B cell (primary cell): Measurements from ENCODE around the gene CCDC18. TPM values are rescaled to one million over a fixed set of nuclear protein-coding genes. Genes with fewer than 3 reads are reported as not detected.

Experiments
- ATAC-seq: fragments of 200-7000 bp; cut with Tn5 transposase; one replicate; pipeline ENCODE4 v1.10.0; 2021; ENCODE audit warnings: low read depth, mild to moderate bottlenecking, moderate number of reproducible peaks, moderate library complexity
- CTCF ChIA-PET: fragments of 350-600 bp; sonication (Branson Sonifier 250); formaldehyde crosslinking; loops from one replicate; lab custom pipeline; 2021; ENCODE audit warnings: antibody characterized with exemption, inconsistent platforms; lab: Charles Lee
- POLR2A ChIA-PET: fragments of 350-600 bp; sonication (Branson Sonifier 250); formaldehyde crosslinking; loops from one replicate; lab custom pipeline; 2021; ENCODE audit warnings: antibody characterized with exemption; lab: Charles Lee
- DNase-seq: peaks from one replicate; pipeline ENCODE4 v3.0.0; 2013
- H2AFZ ChIP-seq: 2 replicates; pipeline ENCODE4 v1.6.1; 2012; ENCODE audit warnings: mild to moderate bottlenecking, low read depth, low read length; ENCODE audit not compliant: insufficient read depth, poor library complexity, severe bottlenecking
- H3K27ac ChIP-seq, 2 donors: 1 replicate in 1 of 2; 2 replicates in 1 of 2; pipeline ENCODE4 v1.5.1; 2012 to 2013; ENCODE audit warnings: low read length in 2 of 2, mild to moderate bottlenecking in 2 of 2, moderate library complexity in 1 of 2
- H3K27me3 ChIP-seq, 4 experiments: fragments of 200-600 bp in 1 of 4; sonication (generic) in 1 of 4; replicated peaks in 1 of 4; 1 replicate in 2 of 4; 2 replicates in 2 of 4; pipeline versions ENCODE4 v1.6.1 to v1.7.0; 2013 to 2016; ENCODE audit warnings: low read length in 3 of 4, mild to moderate bottlenecking in 2 of 4, mixed read lengths in 1 of 4, moderate library complexity in 1 of 4; ENCODE audit not compliant: insufficient read depth in 4 of 4, control insufficient read depth in 3 of 4; ENCODE audit errors: control extremely low read depth in 1 of 4
- H3K36me3 ChIP-seq, 2 experiments: replicated peaks in 1 of 2; 1 replicate in 1 of 2; 2 replicates in 1 of 2; pipeline versions ENCODE4 v1.6.1 to v1.7.1; 2013; ENCODE audit warnings: low read length in 1 of 2; ENCODE audit not compliant: insufficient read depth in 2 of 2, control insufficient read depth in 1 of 2; ENCODE audit errors: control extremely low read depth in 1 of 2, extremely low read depth in 1 of 2
- H3K4me1 ChIP-seq, 2 donors: fragments of 200-600 bp in 1 of 2; sonication (generic) in 1 of 2; 1 replicate in 1 of 2; 2 replicates in 1 of 2; pipeline versions ENCODE4 v1.5.1 to v1.6.1; 2013 to 2017; ENCODE audit warnings: low read length in 2 of 2; ENCODE audit not compliant: control insufficient read depth in 2 of 2, insufficient read depth in 2 of 2
- H3K4me2 ChIP-seq: replicated peaks from 2 replicates; pipeline ENCODE3; 2012; ENCODE audit warnings: mild to moderate bottlenecking, low read depth, low read length; ENCODE audit not compliant: poor library complexity, severe bottlenecking
- H3K4me3 ChIP-seq, 5 experiments: fragments of 200-600 bp in 1 of 5; sonication (generic) in 1 of 5; 1 replicate in 3 of 5; 2 replicates in 2 of 5; pipeline versions ENCODE4 v1.5.1 to v1.7.0; 2011 to 2016; ENCODE audit warnings: low read length in 4 of 5, mild to moderate bottlenecking in 4 of 5, low read depth in 2 of 5, control low read depth in 1 of 5, moderate library complexity in 1 of 5; ENCODE audit not compliant: insufficient read depth in 1 of 5; ENCODE audit errors: control extremely low read depth in 1 of 5, extremely low read depth in 1 of 5
- H3K79me2 ChIP-seq: fragments of 200-600 bp; sonication (generic); one replicate; pipeline ENCODE4 v1.6.0; 2016; ENCODE audit warnings: low read length; ENCODE audit not compliant: control insufficient read depth, insufficient read depth
- H3K9ac ChIP-seq: fragments of 200-600 bp; sonication (generic); 2 replicates; pipeline ENCODE4 v1.6.1; 2017; ENCODE audit warnings: mild to moderate bottlenecking, low read length, moderate library complexity
- H3K9me3 ChIP-seq, 3 donors: one replicate each; pipeline versions ENCODE4 v1.6.1 to v1.7.1; 2013; ENCODE audit warnings: low read length in 2 of 3; ENCODE audit not compliant: control insufficient read depth in 2 of 3, insufficient read depth in 1 of 3; ENCODE audit errors: control extremely low read depth in 1 of 3
- H4K20me1 ChIP-seq: 2 replicates; pipeline ENCODE4 v1.6.0; 2012; ENCODE audit warnings: mild to moderate bottlenecking, low read length; ENCODE audit not compliant: insufficient read depth, control insufficient read depth, poor library complexity, severe bottlenecking
- H3K27ac Mint-ChIP-seq: one replicate; pipeline ENCODE4 v1.8.0; 2021; ENCODE audit warnings: mixed read lengths
- H3K27me3 Mint-ChIP-seq: one replicate; pipeline ENCODE4 v1.8.0; 2021; ENCODE audit warnings: mixed read lengths
- H3K4me1 Mint-ChIP-seq: one replicate; pipeline ENCODE4 v1.8.0; 2021; ENCODE audit warnings: mixed read lengths
- H3K4me3 Mint-ChIP-seq: one replicate; pipeline ENCODE4 v1.8.0; 2021; ENCODE audit warnings: mixed read lengths
- H3K9me3 Mint-ChIP-seq: one replicate; pipeline ENCODE4 v1.8.0; 2022; ENCODE audit warnings: mixed read lengths; ENCODE audit not compliant: insufficient read depth
- CTCF ChIP-seq: fragments of 200-600 bp; IDR thresholded peaks from one replicate; pipeline ENCODE4 v1.8.0; 2022; ENCODE audit warnings: antibody characterized with exemption, mild to moderate bottlenecking
- EZH2 ChIP-seq: IDR thresholded peaks from 2 replicates; pipeline ENCODE4 v1.6.1; 2012; ENCODE audit warnings: borderline replicate concordance, low read depth, mild to moderate bottlenecking, moderate library complexity, low read length; ENCODE audit not compliant: insufficient read depth, poor library complexity, severe bottlenecking
- WGBS: methylation state at CpG from one replicate; pipeline ENCODE4 v1.1.5; 2013; ENCODE audit warnings: missing lambda C conversion rate; ENCODE audit not compliant: insufficient coverage; 5-methylcytosine and 5-hydroxymethylcytosine counted together
- intact Hi-C: fragments of 100-400 bp; cut with micrococcal nuclease; formaldehyde crosslinking; loops from one replicate; pipeline ENCODE4 v1.10.0; 2022
- polyA plus RNA-seq: library from polyadenylated mRNA; depleted of rRNA; stranded (reverse); fragments of >200 nt; gene quantifications from 2 replicates; pipeline ENCODE4 v1.2.3, GENCODE V29; 2012
- total RNA-seq, 2 donors: library from RNA; stranded (reverse); fragments of 120-200 nt in 1 of 2; gene quantifications; 1 replicate in 1 of 2; 2 replicates in 1 of 2; pipeline versions ENCODE4 v1.2.3 to v1.2.4, GENCODE V29; 2013 to 2022

CCDC18 gene
- total and polyA plus RNA-seq, 2 donors (not counting 1 experiment from before 2014, with no cell fraction given) = 7.7 to 16.0 TPM

GRCh38 chr1:93244298-93245069 is 64.0 kb downstream of the CCDC18 start:
- TF ChIP-seq CTCF = no peak
- no peak for TF ChIP-seq EZH2
- no peak overlapping the region for H3K4me2 ChIP-seq
- ChIA-PET POLR2A (no interaction called here), CTCF (no interaction called here)
- peaks cover 3 to 15% (median 10%) of the 10 kb centered on the region in 3 donors for H3K9me3 ChIP-seq
- Mint-ChIP-seq H3K27ac (no peak overlapping the region), H3K4me1 (no peaks in the 10 kb centered on the region), H3K9me3 (peaks cover 10% of the 10 kb centered on the region), H3K4me3 (no peak overlapping the region), H3K27me3 (no peaks in the 10 kb centered on the region)
- H4K20me1 ChIP-seq = no peaks in the 10 kb centered on the region
- H3K36me3 ChIP-seq = peaks cover 8 to 19% of the 10 kb centered on the region in 2 experiments
- H2AFZ ChIP-seq = no peak overlapping the region
- H3K27ac ChIP-seq = no peak overlapping the region
- H3K4me1 ChIP-seq = no peaks in the 10 kb centered on the region
- H3K79me2 ChIP-seq = no peaks in the 10 kb centered on the region
- H3K4me3 ChIP-seq = no peak overlapping the region
- WGBS = no CpG with 5 or more reads among the region's 1 CpG
- intact Hi-C loops = no loop called here
- no peaks in the 10 kb centered on the region for H3K27me3 ChIP-seq
- DNase-seq = no peak
- no peak for ATAC-seq
- H3K9ac ChIP-seq = no peak overlapping the region

- H3K79me2 ChIP-seq = peaks cover 8% of the 10 kb centered on the region
- no CpG with 5 or more reads among the region's 1 CpG for WGBS
- no peak overlapping the region for H3K9ac ChIP-seq
- no peak overlapping the region for H3K4me3 ChIP-seq
- H3K4me1 Mint-ChIP-seq = no peaks in the 10 kb centered on the region
- POLR2A ChIA-PET = no interaction called here
- intact Hi-C loops = no loop called here
- peaks cover 7 to 15% of the 10 kb centered on the region in 2 experiments for H3K36me3 ChIP-seq
- H3K27ac Mint-ChIP-seq = no peak overlapping the region
- no peak overlapping the region for H3K4me2 ChIP-seq
- H3K27me3 Mint-ChIP-seq = no peaks in the 10 kb centered on the region
- DNase-seq = no peak
- H2AFZ ChIP-seq = no peak overlapping the region
- no peaks in the 10 kb centered on the region for H3K4me1 ChIP-seq
- TF ChIP-seq CTCF = no peak
- no peak for TF ChIP-seq EZH2
- no peaks in the 10 kb centered on the region for H4K20me1 ChIP-seq
- peaks cover 5 to 11% (median 10%) of the 10 kb centered on the region in 3 donors for H3K9me3 ChIP-seq
- no peak overlapping the region for H3K4me3 Mint-ChIP-seq
- ATAC-seq = no peak
- CTCF ChIA-PET = no interaction called here
- H3K9me3 Mint-ChIP-seq = peaks cover 10% of the 10 kb centered on the region
- no peaks in the 10 kb centered on the region for H3K27me3 ChIP-seq
- H3K27ac ChIP-seq = no peak overlapping the region
Measured at GRCh38 chr1:93251966-93252365, 71.4 kb downstream of the CCDC18 start.
